Measurements from ENCODE around the gene IL13. TPM values are rescaled to one million over a fixed set of nuclear protein-coding genes. Genes with fewer than 3 reads are reported as not detected.

Gene IL13
- total RNA-seq, 1 donor from 2014 or later = 0.75 TPM

- ChIA-PET POLR2A (interaction anchor here (0.7 to 1.8 kb wide), 2 partner anchors 8 to 28 kb away, joined by 3 read pairs; no protein-coding TSS in a partner anchor), CTCF (interaction anchor here (1.3 kb wide), 1 partner anchor 159 kb away, joined by 3 read pairs; no protein-coding TSS in a partner anchor)
- ATAC-seq (ENCODE audit: low read depth) (peak; percentile 13), DNase-seq (no peak)
- H3K4me1 Mint-ChIP-seq = peaks cover 36% of the 10 kb centered on the region
- H3K36me3 Mint-ChIP-seq (ENCODE audit: low read depth) = no peaks in the 10 kb centered on the region
- no peaks in the 10 kb centered on the region for H3K9me3 Mint-ChIP-seq
- no peak overlapping the region for H3K4me3 Mint-ChIP-seq
- TF ChIP-seq, protein P1, sequence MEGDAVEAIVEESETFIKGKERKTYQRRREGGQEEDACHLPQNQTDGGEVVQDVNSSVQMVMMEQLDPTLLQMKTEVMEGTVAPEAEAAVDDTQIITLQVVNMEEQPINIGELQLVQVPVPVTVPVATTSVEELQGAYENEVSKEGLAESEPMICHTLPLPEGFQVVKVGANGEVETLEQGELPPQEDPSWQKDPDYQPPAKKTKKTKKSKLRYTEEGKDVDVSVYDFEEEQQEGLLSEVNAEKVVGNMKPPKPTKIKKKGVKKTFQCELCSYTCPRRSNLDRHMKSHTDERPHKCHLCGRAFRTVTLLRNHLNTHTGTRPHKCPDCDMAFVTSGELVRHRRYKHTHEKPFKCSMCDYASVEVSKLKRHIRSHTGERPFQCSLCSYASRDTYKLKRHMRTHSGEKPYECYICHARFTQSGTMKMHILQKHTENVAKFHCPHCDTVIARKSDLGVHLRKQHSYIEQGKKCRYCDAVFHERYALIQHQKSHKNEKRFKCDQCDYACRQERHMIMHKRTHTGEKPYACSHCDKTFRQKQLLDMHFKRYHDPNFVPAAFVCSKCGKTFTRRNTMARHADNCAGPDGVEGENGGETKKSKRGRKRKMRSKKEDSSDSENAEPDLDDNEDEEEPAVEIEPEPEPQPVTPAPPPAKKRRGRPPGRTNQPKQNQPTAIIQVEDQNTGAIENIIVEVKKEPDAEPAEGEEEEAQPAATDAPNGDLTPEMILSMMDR (IDR thresholded peaks at IDR 0.05) = no peak
- peaks cover 16% of the 10 kb centered on the region for H3K27me3 Mint-ChIP-seq
- no peak overlapping the region for H3K27ac Mint-ChIP-seq
- intact Hi-C loops (cut with micrococcal nuclease) = no loop called here
These were observed 3.4 kb downstream of the IL13 start for GRCh38 chr5:132661231-132662003.

GRCh38 chr5:132662004-132662401, 4.0 kb downstream of the IL13 start:
- Mint-ChIP-seq H3K4me3 (no peak overlapping the region), H3K9me3 (no peaks in the 10 kb centered on the region), H3K27me3 (peaks cover 10% of the 10 kb centered on the region), H3K27ac (no peak overlapping the region), H3K36me3 (ENCODE audit: low read depth) (no peaks in the 10 kb centered on the region), H3K4me1 (peaks cover 30% of the 10 kb centered on the region)
- peak; percentile 20 for DNase-seq
- peak; percentile 65 for ATAC-seq (ENCODE audit: low read depth)
- TF ChIP-seq, protein P1 (IDR thresholded peaks at IDR 0.05) = no peak
- intact Hi-C loops (cut with micrococcal nuclease) = no loop called here
- ChIA-PET CTCF (interaction anchor here (1.3 kb wide), 1 partner anchor 158 kb away, joined by 3 read pairs; no protein-coding TSS in a partner anchor), POLR2A (interaction anchor here (0.7 to 1.8 kb wide), 2 partner anchors 8 to 29 kb away, joined by 3 read pairs; no protein-coding TSS in a partner anchor)

GRCh38 chr5:132662925-132663770, 5.2 kb downstream of the IL13 start:
- Mint-ChIP-seq H3K9me3 (no peaks in the 10 kb centered on the region), H3K27me3 (no peaks in the 10 kb centered on the region), H3K4me3 (no peak overlapping the region), H3K36me3 (ENCODE audit: low read depth) (no peaks in the 10 kb centered on the region), H3K27ac (no peak overlapping the region), H3K4me1 (peaks cover 30% of the 10 kb centered on the region)
- CTCF ChIA-PET = no interaction called here
- intact Hi-C loops (cut with micrococcal nuclease) = no loop called here
- ATAC-seq (ENCODE audit: low read depth) = peak; percentile 45
- TF ChIP-seq, protein P1 (IDR thresholded peaks at IDR 0.05) = no peak
- POLR2A ChIA-PET = interaction anchor here (1.8 kb wide), 1 partner anchor 30 kb away, joined by 3 read pairs; no protein-coding TSS in a partner anchor
- DNase-seq = no peak

- Mint-ChIP-seq H3K4me3 (peak overlapping the region; percentile 2), H3K27me3 (no peaks in the 10 kb centered on the region), H3K36me3 (ENCODE audit: low read depth) (no peaks in the 10 kb centered on the region), H3K9me3 (no peaks in the 10 kb centered on the region), H3K4me1 (peaks cover 30% of the 10 kb centered on the region), H3K27ac (no peak overlapping the region)
- ChIA-PET CTCF (no interaction called here), POLR2A (no interaction called here)
- TF ChIP-seq, protein P1 (IDR thresholded peaks at IDR 0.05) = no peak
- DNase-seq (no peak), ATAC-seq (ENCODE audit: low read depth) (peak; percentile 15)
- intact Hi-C loops (cut with micrococcal nuclease) = no loop called here
These were observed 6.1 kb downstream of the IL13 start for GRCh38 chr5:132663771-132664695.

Data from activated B cell treated with CpG ODN at 0.5 μM for 24 hours (primary cell).